ENCODE data around the gene TNPO3.
"Not testable (repeated sequence)": the region's sequence is repeated elsewhere in the genome, so short reads cannot be mapped to it uniquely, and the experiment has no call there.

The TNPO3 gene

GRCh38 chr7:128961030-128961659 is 93.8 kb downstream of the TNPO3 start:
- no peak for DNase-seq (ENCODE audit: low read depth in 3 of 3)

DNA sequence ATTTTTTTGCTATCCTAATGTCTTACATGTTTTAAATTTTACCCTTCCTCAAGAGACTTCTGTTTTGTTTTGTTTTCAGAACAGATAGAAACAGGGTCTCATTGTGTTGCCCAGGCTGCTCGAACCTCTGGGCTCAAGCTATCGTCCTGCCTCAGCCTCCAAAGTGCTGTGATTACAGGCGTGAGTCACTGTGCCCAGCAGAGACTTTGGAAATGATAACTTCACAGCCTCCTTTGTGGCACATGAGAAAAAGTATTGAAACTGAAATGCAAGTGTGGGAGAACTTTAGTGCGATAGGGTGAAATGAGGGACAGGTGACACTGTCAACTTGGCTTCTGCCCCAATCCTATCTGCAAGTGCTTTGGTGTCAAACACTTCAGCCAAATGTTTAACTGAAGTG is 95.6 kb downstream of the TNPO3 start:
- DNase-seq (ENCODE audit: low read depth in 3 of 3): no peak

GRCh38 chr7:128955981-128956380 is 98.9 kb downstream of the TNPO3 start:
- no peak for DNase-seq (ENCODE audit: low read depth in 3 of 3)

GRCh38 chr7:128954830-128955802 is 99.8 kb downstream of the TNPO3 start:
- no peak for DNase-seq (ENCODE audit: low read depth in 3 of 3)

GRCh38 chr7:128954150-128954549 is 100.8 kb downstream of the TNPO3 start:
- no peak for DNase-seq (ENCODE audit: low read depth in 3 of 3)

DNA sequence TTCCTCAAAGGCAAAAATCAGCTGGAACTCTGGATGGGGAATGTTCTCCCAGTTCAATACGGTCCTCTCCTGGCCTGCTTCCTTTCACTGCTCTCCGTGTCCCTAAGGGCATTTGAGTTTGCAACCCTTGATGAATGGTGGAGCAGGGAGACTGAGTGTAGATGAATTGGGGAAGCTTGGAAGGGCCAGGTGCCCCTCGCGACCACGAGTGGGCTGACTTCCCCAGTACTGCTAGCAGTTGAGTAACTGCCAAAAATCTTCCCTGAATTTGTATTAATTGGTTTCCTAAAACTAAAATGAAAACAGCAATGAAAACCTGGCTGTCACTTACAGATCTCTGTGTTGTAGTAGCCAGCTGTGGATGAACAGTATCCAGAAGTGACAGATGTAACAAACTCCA is 103.6 kb downstream of the TNPO3 start:
- no peak for DNase-seq (ENCODE audit: low read depth in 3 of 3)

DNA sequence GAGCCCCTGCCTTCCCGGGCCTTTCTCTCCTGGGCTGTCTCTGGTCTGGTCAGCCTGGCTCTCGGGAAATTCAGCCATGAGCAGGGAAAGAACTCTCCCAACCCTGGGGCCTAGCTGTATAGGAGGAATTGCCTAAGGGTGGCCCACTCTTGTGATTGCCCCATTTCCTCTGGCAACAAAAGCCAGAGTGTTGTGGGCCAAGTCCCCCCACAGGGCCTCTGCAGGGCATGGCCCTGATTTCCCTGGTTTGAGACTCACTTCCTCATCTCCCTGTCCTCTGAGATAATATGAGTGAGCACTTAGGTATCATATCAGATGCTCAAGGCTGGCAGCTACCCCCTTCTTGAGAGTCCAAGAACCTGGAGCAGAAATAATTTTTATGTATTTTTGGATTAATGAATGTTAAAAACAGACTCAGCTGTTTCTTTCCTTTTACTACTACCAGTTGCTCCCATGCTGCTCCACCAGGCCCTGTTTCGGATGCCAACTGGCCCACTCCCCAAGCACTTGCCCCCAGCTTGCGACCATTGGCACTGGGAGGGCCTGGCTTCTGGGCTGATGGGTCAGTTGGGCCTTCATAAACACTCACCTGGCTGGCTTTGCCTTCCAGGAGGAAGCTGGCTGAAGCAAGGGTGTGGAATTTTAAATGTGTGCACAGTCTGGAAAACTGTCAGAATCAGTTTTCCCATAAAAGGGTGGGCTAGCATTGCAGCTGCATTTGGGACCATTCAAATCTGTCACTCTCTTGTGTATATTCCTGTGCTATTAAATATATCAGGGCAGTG is 105.7 kb downstream of the TNPO3 start:
- DNase-seq (ENCODE audit: low read depth in 3 of 3): no peak

- no peak for DNase-seq (ENCODE audit: low read depth in 3 of 3)
These were observed 106.5 kb downstream of the TNPO3 start for GRCh38 chr7:128948312-128948973.

DNA sequence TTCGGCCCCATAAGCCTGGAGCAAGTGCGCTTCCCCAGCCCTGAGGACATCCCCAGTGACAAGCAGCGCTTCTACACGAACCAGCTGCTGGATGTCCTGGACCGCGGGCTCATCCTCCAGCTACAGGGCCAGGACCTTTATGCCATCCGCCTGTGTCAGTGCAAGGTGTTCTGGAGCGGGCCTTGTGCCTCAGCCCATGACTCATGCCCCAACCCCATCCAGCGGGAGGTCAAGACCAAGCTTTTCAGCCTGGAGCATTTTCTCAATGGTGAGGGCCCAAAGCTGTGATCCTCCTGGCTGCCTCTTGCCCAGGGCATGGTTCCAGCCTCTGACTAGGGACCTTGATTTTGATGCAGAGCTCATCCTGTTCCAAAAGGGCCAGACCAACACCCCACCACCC is 107.1 kb downstream of the TNPO3 start:
- no peak for DNase-seq (ENCODE audit: low read depth in 3 of 3)

GRCh38 chr7:128946936-128947830 is 107.7 kb downstream of the TNPO3 start:
- no peak for DNase-seq (ENCODE audit: low read depth in 3 of 3)

DNA sequence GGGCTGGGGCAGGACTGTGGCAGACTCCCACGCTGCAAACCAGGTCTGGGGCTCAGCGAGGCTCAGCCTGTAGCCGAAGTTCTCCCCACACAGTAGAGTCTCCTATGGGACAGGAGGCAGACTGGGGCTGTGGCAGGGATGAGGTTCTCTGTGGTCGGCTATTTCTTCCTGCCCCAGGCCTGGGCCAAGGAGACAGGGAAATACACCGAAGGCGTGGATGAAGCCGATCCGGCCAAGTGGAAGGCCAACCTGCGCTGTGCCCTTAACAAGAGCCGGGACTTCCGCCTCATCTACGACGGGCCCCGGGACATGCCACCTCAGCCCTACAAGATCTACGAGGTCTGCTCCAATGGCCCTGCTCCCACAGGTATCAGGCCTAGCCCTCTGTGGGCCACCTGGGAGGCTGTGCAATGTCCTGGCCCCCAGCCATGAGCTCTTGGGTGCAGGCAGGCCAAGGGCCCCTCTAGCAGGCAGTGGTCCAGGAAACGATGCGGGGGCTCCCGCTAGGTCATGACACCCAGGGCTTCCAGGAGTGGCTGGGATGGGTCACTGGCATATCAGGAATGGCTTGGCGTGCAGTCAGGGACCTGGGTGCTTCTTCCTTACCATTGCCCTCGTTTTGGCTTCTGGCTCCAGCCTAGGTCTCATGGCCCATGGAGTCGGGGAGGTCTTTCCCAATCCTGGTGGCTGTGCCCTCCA is 109.1 kb downstream of the TNPO3 start:
- DNase-seq (ENCODE audit: low read depth in 3 of 3): no peak

DNA sequence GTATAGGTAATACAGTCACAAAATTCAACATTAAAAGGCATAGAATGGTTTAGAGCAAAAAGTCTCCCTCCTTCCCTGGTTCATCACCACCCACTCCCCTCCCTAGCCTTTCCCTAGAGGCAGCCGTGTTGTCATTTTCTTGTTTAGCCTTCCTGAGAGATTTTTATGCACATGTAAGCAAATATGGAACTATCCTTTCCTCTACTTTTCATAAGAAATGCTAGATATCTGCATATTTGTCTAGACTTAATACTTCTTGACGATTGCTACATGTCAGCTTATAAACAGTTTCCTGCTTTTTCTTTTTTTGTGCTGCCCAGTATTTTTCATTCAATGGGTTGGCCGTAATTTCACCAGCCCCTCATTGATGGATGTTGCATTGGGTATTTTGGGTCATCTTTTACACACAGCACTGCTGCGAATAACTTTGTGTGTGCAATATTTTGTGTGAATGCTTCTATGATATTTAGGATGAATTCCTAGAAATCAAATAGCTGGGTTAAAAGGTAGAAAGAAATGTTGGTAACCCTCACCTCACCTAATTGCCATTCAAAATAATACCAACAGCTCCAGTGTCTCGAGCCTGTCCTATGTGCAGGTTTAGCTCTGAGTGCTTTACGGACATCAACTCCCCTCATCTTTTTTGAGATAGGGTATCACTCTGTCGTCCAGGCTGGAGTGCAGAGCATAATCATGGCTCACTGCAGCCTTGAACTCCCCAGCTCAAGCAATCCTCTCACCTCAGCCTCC is 110.2 kb downstream of the TNPO3 start:
- no peak for DNase-seq (ENCODE audit: low read depth in 3 of 3)

- not testable (repeated sequence) for DNase-seq (ENCODE audit: low read depth in 3 of 3)
These were observed 111.7 kb downstream of the TNPO3 start for GRCh38 chr7:128943251-128943650.

GRCh38 chr7:128941946-128942526 is 112.9 kb downstream of the TNPO3 start:
- DNase-seq (ENCODE audit: low read depth in 3 of 3): no peak

- DNase-seq (ENCODE audit: low read depth in 3 of 3): no peak
These were observed 113.5 kb downstream of the TNPO3 start for GRCh38 chr7:128941323-128941890.

- no peak for DNase-seq (ENCODE audit: low read depth in 3 of 3)
These were observed 114.2 kb downstream of the TNPO3 start for GRCh38 chr7:128940494-128941322.

- DNase-seq (ENCODE audit: low read depth in 3 of 3): no peak
These were observed 115.0 kb downstream of the TNPO3 start for GRCh38 chr7:128939861-128940410.
